H9 (cell line): ENCODE results near the gene FOXF1. TPM values are rescaled to one million over a fixed set of nuclear protein-coding genes. Genes with fewer than 3 reads are reported as not detected.

Experiments
- DNase-seq: peaks from one replicate; pipeline ENCODE4 v3.0.0-alpha.2; 2017
- H2AFZ ChIP-seq: one replicate; pipeline ENCODE4 v1.6.1; 2013; ENCODE audit warnings: mild to moderate bottlenecking, low read length, control low read depth, moderate library complexity
- H2AK5ac ChIP-seq: 2 replicates; pipeline ENCODE4 v1.6.1; 2013; ENCODE audit warnings: low read length, control low read depth, mixed read lengths; ENCODE audit not compliant: insufficient read length
- H2BK120ac ChIP-seq: one replicate; pipeline ENCODE4 v1.6.1; 2013; ENCODE audit warnings: low read depth, mild to moderate bottlenecking, low read length, control low read depth, inconsistent platforms; ENCODE audit not compliant: poor library complexity, severe bottlenecking
- H2BK12ac ChIP-seq: 2 replicates; pipeline ENCODE4 v1.6.1; 2013; ENCODE audit warnings: low read length, control low read depth, mixed read lengths, low read depth; ENCODE audit not compliant: insufficient read length
- H2BK15ac ChIP-seq: 2 replicates; pipeline ENCODE4 v1.6.1; 2013; ENCODE audit warnings: low read depth, low read length, control low read depth
- H2BK20ac ChIP-seq: one replicate; pipeline ENCODE4 v1.6.1; 2013; ENCODE audit warnings: low read depth, mild to moderate bottlenecking, low read length, control low read depth, inconsistent platforms; ENCODE audit not compliant: poor library complexity, severe bottlenecking
- H2BK5ac ChIP-seq: 2 replicates; pipeline ENCODE4 v1.6.1; 2013; ENCODE audit warnings: low read length, control low read depth, mixed read lengths; ENCODE audit not compliant: insufficient read length
- H3K14ac ChIP-seq: 2 replicates; pipeline ENCODE4 v1.6.1; 2013; ENCODE audit warnings: low read length, control low read depth; ENCODE audit not compliant: insufficient read depth
- H3K18ac ChIP-seq: 2 replicates; pipeline ENCODE4 v1.6.1; 2013; ENCODE audit warnings: low read depth, mild to moderate bottlenecking, mixed read lengths, low read length, control low read depth; ENCODE audit not compliant: insufficient read length
- H3K23ac ChIP-seq: 2 replicates; pipeline ENCODE4 v1.6.1; 2013; ENCODE audit warnings: low read length, control low read depth, mixed read lengths, low read depth; ENCODE audit not compliant: insufficient read length
- H3K23me2 ChIP-seq: 2 replicates; pipeline ENCODE4 v1.6.1; 2013; ENCODE audit warnings: low read depth, mild to moderate bottlenecking, mixed read lengths, low read length, control low read depth; ENCODE audit not compliant: insufficient read length, poor library complexity, severe bottlenecking
- H3K27ac ChIP-seq: 2 replicates; pipeline ENCODE4 v1.5.1; 2013; ENCODE audit warnings: low read length, control low read depth, mixed read lengths, low read depth; ENCODE audit not compliant: insufficient read length
- H3K27me3 ChIP-seq: 2 replicates; pipeline ENCODE4 v1.6.1; 2013; ENCODE audit warnings: low read length, control low read depth, inconsistent platforms; ENCODE audit not compliant: insufficient read depth
- H3K4ac ChIP-seq: 2 replicates; pipeline ENCODE4 v1.6.1; 2013; ENCODE audit warnings: low read depth, mild to moderate bottlenecking, control low read depth, inconsistent platforms, low read length, moderate library complexity
- H3K4me1 ChIP-seq: 2 replicates; pipeline ENCODE4 v1.6.1; 2013; ENCODE audit warnings: low read length, control low read depth, inconsistent platforms; ENCODE audit not compliant: insufficient read depth
- H3K4me2 ChIP-seq: 2 replicates; pipeline ENCODE4 v1.6.1; 2013; ENCODE audit warnings: low read length, control low read depth, mixed read lengths; ENCODE audit not compliant: insufficient read length, insufficient read depth
- H3K56ac ChIP-seq: 2 replicates; pipeline ENCODE4 v1.6.1; 2013; ENCODE audit warnings: low read depth, mild to moderate bottlenecking, mixed read lengths, low read length, control low read depth; ENCODE audit not compliant: insufficient read length
- H3K79me1 ChIP-seq: 2 replicates; pipeline ENCODE4 v1.6.1; 2013; ENCODE audit warnings: low read depth, mild to moderate bottlenecking, moderate library complexity, low read length, control low read depth, inconsistent platforms; ENCODE audit not compliant: insufficient read depth, poor library complexity, severe bottlenecking
- H3K79me2 ChIP-seq: 2 replicates; pipeline ENCODE4 v1.6.1; 2013; ENCODE audit warnings: low read length, control low read depth, inconsistent platforms; ENCODE audit not compliant: insufficient read depth
- H3K9ac ChIP-seq: 2 replicates; pipeline ENCODE4 v1.6.1; 2013; ENCODE audit warnings: low read length, control low read depth, mixed read lengths; ENCODE audit not compliant: insufficient read length; ENCODE audit errors: extremely low read depth
- H3K9me3 ChIP-seq: one replicate; pipeline ENCODE4 v1.6.1; 2013; ENCODE audit warnings: low read depth, low read length, inconsistent platforms; ENCODE audit not compliant: control insufficient read depth
- H3T11ph ChIP-seq: one replicate; pipeline ENCODE4 v1.6.1; 2013; ENCODE audit warnings: mild to moderate bottlenecking, low read length, control low read depth, inconsistent platforms
- H4K20me1 ChIP-seq: one replicate; pipeline ENCODE4 v1.6.1; 2013; ENCODE audit not compliant: control insufficient read depth, insufficient read length, insufficient read depth
- H4K5ac ChIP-seq: 2 replicates; pipeline ENCODE4 v1.6.1; 2013; ENCODE audit warnings: low read depth, mild to moderate bottlenecking, mixed read lengths, low read length, control low read depth; ENCODE audit not compliant: insufficient read length
- H4K8ac ChIP-seq: replicated peaks from 2 replicates; pipeline ENCODE4 v1.6.1; 2013; ENCODE audit warnings: low read length, control low read depth, mixed read lengths, low read depth; ENCODE audit not compliant: insufficient read length
- H4K91ac ChIP-seq: 2 replicates; pipeline ENCODE4 v1.6.1; 2013; ENCODE audit warnings: low read depth, mild to moderate bottlenecking, moderate library complexity, mixed read lengths, low read length, control low read depth; ENCODE audit not compliant: insufficient read length
- H3K27ac Mint-ChIP-seq, 3 experiments: 2 replicates in 2 of 3; 3 replicates in 1 of 3; pipeline ENCODE4 v1.8.0; 2020 to 2021; ENCODE audit warnings: mixed read lengths in 3 of 3, mild to moderate bottlenecking in 1 of 3, moderate library complexity in 1 of 3
- H3K27me3 Mint-ChIP-seq: 2 replicates; pipeline ENCODE4 v1.8.0; 2021; ENCODE audit warnings: low read depth, mild to moderate bottlenecking, moderate library complexity, mixed read lengths
- H3K36me3 Mint-ChIP-seq, 3 experiments: 2 replicates in 2 of 3; 3 replicates in 1 of 3; pipeline ENCODE4 v1.8.0; 2020 to 2021; ENCODE audit warnings: low read depth in 3 of 3, mixed read lengths in 3 of 3; ENCODE audit not compliant: insufficient read depth in 1 of 3
- H3K4me1 Mint-ChIP-seq, 2 experiments: 2 replicates each; pipeline ENCODE4 v1.8.0; 2020; ENCODE audit warnings: mixed read lengths in 2 of 2
- H3K4me3 Mint-ChIP-seq, 2 experiments: 2 replicates in 1 of 2; 3 replicates in 1 of 2; pipeline ENCODE4 v1.8.0; 2020 to 2021; ENCODE audit warnings: mild to moderate bottlenecking in 2 of 2, mixed read lengths in 2 of 2, moderate library complexity in 1 of 2
- H3K9me3 Mint-ChIP-seq, 2 experiments: 2 replicates in 1 of 2; 3 replicates in 1 of 2; pipeline ENCODE4 v1.8.0; 2020; ENCODE audit warnings: mild to moderate bottlenecking in 2 of 2, mixed read lengths in 2 of 2, moderate library complexity in 1 of 2
- WGBS: extraction: QIAGEN DNeasy Blood & Tissue Kit; methylation state at CpG from one replicate; pipeline ENCODE4 v1.1.7; 2013; ENCODE audit warnings: missing lambda C conversion rate, low lambda C conversion rate, mixed read lengths; ENCODE audit not compliant: insufficient read length; ENCODE audit errors: extremely low coverage; 5-methylcytosine and 5-hydroxymethylcytosine counted together
- total RNA-seq: library from RNA; stranded (reverse); gene quantifications from 2 replicates; pipeline ENCODE4 v1.2.1, GENCODE V29; 2021
- TF ChIP-seq, protein P1 (sequence below): fragments of 200-600 bp; sonication (generic); conservative IDR thresholded peaks from 3 replicates; pipeline ENCODE4 v1.8.0; 2021; ENCODE audit warnings: antibody characterized with exemption, mild to moderate bottlenecking

The FOXF1 gene
- total RNA-seq, 1 experiment from 2014 or later = not detected

DNA sequence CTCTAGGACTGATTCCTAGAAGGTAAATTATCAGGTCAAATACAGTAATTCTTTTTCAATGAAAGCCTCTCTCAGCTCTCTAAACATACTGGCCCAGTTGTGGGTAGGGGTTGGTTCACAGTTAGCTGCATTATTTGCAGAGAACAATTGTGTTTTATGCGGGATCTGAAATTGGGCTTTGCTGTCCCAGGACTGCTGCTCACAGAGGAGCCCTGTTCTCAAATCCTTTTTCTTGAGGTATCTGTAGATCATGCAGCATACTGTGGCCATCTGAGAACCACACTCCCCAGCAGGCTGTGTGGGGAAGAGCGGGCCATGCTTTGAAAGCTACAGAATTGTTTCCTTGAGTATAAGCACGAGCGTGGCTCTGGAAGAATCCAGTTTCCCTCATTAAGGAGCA, 27.2 kb downstream of the FOXF1 start:
- Histone ChIP-seq H3K9ac (no peak overlapping the region), H3K79me1 (no peaks in the 10 kb centered on the region), H4K5ac (no peak overlapping the region), H2BK20ac (no peak overlapping the region), H3K27me3 (no peaks in the 10 kb centered on the region), H3K4me1 (no peaks in the 10 kb centered on the region), H3K23ac (no peak overlapping the region), H3K79me2 (no peaks in the 10 kb centered on the region), H3K4me2 (no peak overlapping the region), H2BK5ac (no peak overlapping the region), H2BK120ac (no peak overlapping the region), H3K14ac (no peak overlapping the region), H3K18ac (no peak overlapping the region), H4K91ac (no peak overlapping the region), H3K23me2 (no peaks in the 10 kb centered on the region), H3K56ac (no peak overlapping the region), H3K4ac (no peak overlapping the region), H2AK5ac (no peak overlapping the region), H3T11ph (no peak overlapping the region), H2AFZ (no peak overlapping the region), H3K27ac (no peak overlapping the region), H3K9me3 (no peaks in the 10 kb centered on the region), H2BK15ac (no peak overlapping the region), H2BK12ac (no peak overlapping the region), H4K20me1 (no peaks in the 10 kb centered on the region), H4K8ac (no peak overlapping the region)
- no peak for DNase-seq
- 0 out of 4 replicates have a peak, but pooled peaks cover 0 to 3% of the 10 kb centered on the region in 2 experiments for H3K4me1 Mint-ChIP-seq
- H3K36me3 Mint-ChIP-seq = no peaks in the 10 kb centered on the region; a peak in 1 of 7 replicates
- no peak overlapping the region for H3K27ac Mint-ChIP-seq
- no CpG with 5 or more reads among the region's 4 CpGs for WGBS
- no peaks in the 10 kb centered on the region for H3K9me3 Mint-ChIP-seq
- TF ChIP-seq, protein P1, sequence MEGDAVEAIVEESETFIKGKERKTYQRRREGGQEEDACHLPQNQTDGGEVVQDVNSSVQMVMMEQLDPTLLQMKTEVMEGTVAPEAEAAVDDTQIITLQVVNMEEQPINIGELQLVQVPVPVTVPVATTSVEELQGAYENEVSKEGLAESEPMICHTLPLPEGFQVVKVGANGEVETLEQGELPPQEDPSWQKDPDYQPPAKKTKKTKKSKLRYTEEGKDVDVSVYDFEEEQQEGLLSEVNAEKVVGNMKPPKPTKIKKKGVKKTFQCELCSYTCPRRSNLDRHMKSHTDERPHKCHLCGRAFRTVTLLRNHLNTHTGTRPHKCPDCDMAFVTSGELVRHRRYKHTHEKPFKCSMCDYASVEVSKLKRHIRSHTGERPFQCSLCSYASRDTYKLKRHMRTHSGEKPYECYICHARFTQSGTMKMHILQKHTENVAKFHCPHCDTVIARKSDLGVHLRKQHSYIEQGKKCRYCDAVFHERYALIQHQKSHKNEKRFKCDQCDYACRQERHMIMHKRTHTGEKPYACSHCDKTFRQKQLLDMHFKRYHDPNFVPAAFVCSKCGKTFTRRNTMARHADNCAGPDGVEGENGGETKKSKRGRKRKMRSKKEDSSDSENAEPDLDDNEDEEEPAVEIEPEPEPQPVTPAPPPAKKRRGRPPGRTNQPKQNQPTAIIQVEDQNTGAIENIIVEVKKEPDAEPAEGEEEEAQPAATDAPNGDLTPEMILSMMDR = no peak
- no peak overlapping the region for H3K4me3 Mint-ChIP-seq
- H3K27me3 Mint-ChIP-seq = peaks cover 3% of the 10 kb centered on the region
